HEK293 (cell line): Measurements from ENCODE around the gene SLC7A10.

Experiments used
- CTCF ChIA-PET: fragments of 350-600 bp; formaldehyde crosslinking; extraction: SDS; loops from one replicate; lab custom pipeline; 2021; ENCODE audit warnings: antibody characterized with exemption; lab: Yijun Ruan, JAX
- POLR2A ChIA-PET: fragments of 300-600 bp; formaldehyde crosslinking; extraction: SDS; loops from one replicate; lab custom pipeline; 2020; ENCODE audit warnings: antibody characterized with exemption, inconsistent platforms; lab: Yijun Ruan, JAX
- H3K27ac ChIP-seq: fragments of 200-500 bp; sonication (Bioruptor generic); 2 replicates; pipeline ENCODE4 v1.5.1; 2014; ENCODE audit warnings: low read depth, low read length, control low read depth, inconsistent platforms; ENCODE audit errors: extremely low read depth
- H3K36me3 ChIP-seq, 2 experiments: fragments of 200-500 bp in 1 of 2; sonication (Bioruptor generic) in 1 of 2; 1 replicate in 1 of 2; 2 replicates in 1 of 2; pipeline ENCODE4 v1.5.1; 2014 to 2017; ENCODE audit warnings: inconsistent platforms in 2 of 2, low read length in 2 of 2; ENCODE audit not compliant: control insufficient read depth in 2 of 2, insufficient read depth in 1 of 2
- H3K4me1 ChIP-seq: fragments of 200-500 bp; sonication (Bioruptor generic); 2 replicates; pipeline ENCODE4 v1.5.1; 2014; ENCODE audit warnings: mild to moderate bottlenecking, low read length, inconsistent platforms; ENCODE audit not compliant: control insufficient read depth, insufficient read depth
- H3K4me3 ChIP-seq: 2 replicates; pipeline ENCODE4 v1.5.1; 2011; ENCODE audit warnings: low read depth, mild to moderate bottlenecking, control low read depth, low read length, moderate library complexity
- H3K9me3 ChIP-seq: fragments of 200-500 bp; sonication (Bioruptor generic); 2 replicates; pipeline ENCODE4 v1.5.1; 2014; ENCODE audit warnings: low read depth, low read length, inconsistent platforms; ENCODE audit not compliant: control insufficient read depth, insufficient read depth
- AEBP2 ChIP-seq: fragments of 450-650 bp; formaldehyde crosslinking; IDR thresholded peaks from 2 replicates; pipeline ENCODE4 v1.5.1; 2016; ENCODE audit warnings: missing biosample characterization, missing genetic modification characterization, borderline replicate concordance
- BCL11B ChIP-seq: fragments of 450-650 bp; formaldehyde crosslinking; IDR thresholded peaks from 2 replicates; pipeline ENCODE4 v1.5.1; 2016; ENCODE audit warnings: low read depth, missing biosample characterization, missing genetic modification characterization
- CTCF ChIP-seq: fragments of 450-650 bp; formaldehyde crosslinking; IDR thresholded peaks from 2 replicates; pipeline ENCODE4 v1.5.1; 2016; ENCODE audit warnings: missing biosample characterization, missing genetic modification characterization
- GFI1B ChIP-seq: fragments of 450-650 bp; formaldehyde crosslinking; IDR thresholded peaks from 2 replicates; pipeline ENCODE4 v1.5.1; 2016; ENCODE audit warnings: missing biosample characterization, missing genetic modification characterization
- HOXA7 ChIP-seq: sonication (generic); formaldehyde crosslinking; IDR thresholded peaks from 2 replicates; pipeline ENCODE4 v1.8.1; 2022; ENCODE audit warnings: missing genetic modification reagents, borderline replicate concordance
- KLF16 ChIP-seq: fragments of 450-650 bp; formaldehyde crosslinking; IDR thresholded peaks from 2 replicates; pipeline ENCODE4 v1.5.1; 2017; ENCODE audit warnings: missing biosample characterization, missing genetic modification characterization
- KLF7 ChIP-seq: fragments of 450-650 bp; formaldehyde crosslinking; IDR thresholded peaks from 2 replicates; pipeline ENCODE4 v1.5.1; 2016; ENCODE audit warnings: missing biosample characterization, missing genetic modification characterization, borderline replicate concordance
- PRDM10 ChIP-seq: fragments of 450-650 bp; formaldehyde crosslinking; IDR thresholded peaks from 2 replicates; pipeline ENCODE4 v1.5.1; 2016; ENCODE audit warnings: missing biosample characterization, missing genetic modification characterization
- PRDM6 ChIP-seq: fragments of 450-650 bp; formaldehyde crosslinking; IDR thresholded peaks from 2 replicates; pipeline ENCODE4 v1.5.1; 2017; ENCODE audit warnings: missing biosample characterization, missing genetic modification characterization
- ZBTB49 ChIP-seq: fragments of 450-650 bp; formaldehyde crosslinking; IDR thresholded peaks from 2 replicates; pipeline ENCODE4 v1.5.1; 2016; ENCODE audit warnings: missing biosample characterization, missing genetic modification characterization, low read depth
- ZNF140 ChIP-seq: fragments of 450-650 bp; formaldehyde crosslinking; IDR thresholded peaks from 2 replicates; pipeline ENCODE4 v1.5.1; 2016; ENCODE audit warnings: missing biosample characterization, missing genetic modification characterization
- ZNF211 ChIP-seq: fragments of 450-650 bp; formaldehyde crosslinking; IDR thresholded peaks from 2 replicates; pipeline ENCODE4 v1.5.1; 2016; ENCODE audit warnings: low read depth, missing biosample characterization, missing genetic modification characterization
- ZNF335 ChIP-seq: fragments of 450-650 bp; formaldehyde crosslinking; conservative IDR thresholded peaks from 2 replicates; pipeline ENCODE4 v1.5.1; 2016; ENCODE audit warnings: missing biosample characterization, missing genetic modification characterization
- ZNF548 ChIP-seq: fragments of 450-650 bp; formaldehyde crosslinking; IDR thresholded peaks from 2 replicates; pipeline ENCODE4 v1.5.1; 2016; ENCODE audit warnings: missing biosample characterization, missing genetic modification characterization
- ZNF621 ChIP-seq: fragments of 450-650 bp; formaldehyde crosslinking; IDR thresholded peaks from 2 replicates; pipeline ENCODE4 v1.5.1; 2017; ENCODE audit warnings: missing biosample characterization, missing genetic modification characterization
- ZNF624 ChIP-seq: fragments of 450-650 bp; formaldehyde crosslinking; IDR thresholded peaks from 2 replicates; pipeline ENCODE4 v1.5.1; 2017; ENCODE audit warnings: missing biosample characterization, missing genetic modification characterization
- ZNF626 ChIP-seq: fragments of 450-650 bp; sonication (Bioruptor Pico); formaldehyde crosslinking; IDR thresholded peaks from 2 replicates; pipeline ENCODE4 v1.5.1; 2018; ENCODE audit warnings: missing biosample characterization, missing genetic modification characterization, inconsistent platforms
- ZNF654 ChIP-seq: fragments of 450-650 bp; formaldehyde crosslinking; IDR thresholded peaks from 2 replicates; pipeline ENCODE4 v1.5.1; 2016; ENCODE audit warnings: low read depth, missing biosample characterization, missing genetic modification characterization
- ZNF660 ChIP-seq: fragments of 450-650 bp; IDR thresholded peaks from 2 replicates; pipeline ENCODE4 v1.5.1; 2018; ENCODE audit warnings: missing biosample characterization, mild to moderate bottlenecking, missing genetic modification characterization
- ZNF664 ChIP-seq: fragments of 450-650 bp; formaldehyde crosslinking; IDR thresholded peaks from 2 replicates; pipeline ENCODE4 v1.5.1; 2016; ENCODE audit warnings: missing biosample characterization, missing genetic modification characterization
- ZNF791 ChIP-seq: fragments of 450-650 bp; formaldehyde crosslinking; IDR thresholded peaks from 2 replicates; pipeline ENCODE4 v1.5.1; 2016; ENCODE audit warnings: missing biosample characterization, missing genetic modification characterization
- ZSCAN30 ChIP-seq: fragments of 450-650 bp; IDR thresholded peaks from 2 replicates; pipeline ENCODE4 v1.5.1; 2018; ENCODE audit warnings: missing biosample characterization, mild to moderate bottlenecking, missing genetic modification characterization, moderate library complexity
- ZSCAN5A ChIP-seq: fragments of 450-650 bp; formaldehyde crosslinking; IDR thresholded peaks from 2 replicates; pipeline ENCODE4 v1.5.1; 2016; ENCODE audit warnings: missing biosample characterization, missing genetic modification characterization

Gene SLC7A10

GRCh38 chr19:33235269-33235995 lies 9.8 kb upstream of the SLC7A10 start:
- ChIA-PET CTCF (interaction anchor here (0.5 to 11.2 kb wide), 63 partner anchors 8 to 1117 kb away, joined by 3 to 292 read pairs (median 4); partner anchors contain the start of gene SLC7A10), POLR2A (interaction anchor here (0.6 to 1.4 kb wide), 3 partner anchors 67 to 143 kb away, joined by 3 read pairs; partner anchors contain the start of gene CEBPA)
- H3K4me3 ChIP-seq, result no peak overlapping the region
- no peaks in the 10 kb centered on the region for H3K36me3 ChIP-seq
- H3K27ac ChIP-seq, result no peak overlapping the region
- no peaks in the 10 kb centered on the region; the same call in 1 of the 2 replicates for H3K9me3 ChIP-seq
- peaks cover 2% of the 10 kb centered on the region; the same call in 1 of the 2 replicates for H3K4me1 ChIP-seq
- TF ChIP-seq KLF16 (tag by site-specific recombination), result no peak
- TF ChIP-seq ZBTB49 (tag by site-specific recombination), result no peak
- no peak for TF ChIP-seq ZNF791 (tag by site-specific recombination)
- TF ChIP-seq ZNF626 (tag by site-specific recombination), result no peak
- TF ChIP-seq ZNF335 (tag by site-specific recombination), result no peak
- TF ChIP-seq ZNF654, result peak; percentile 86
- 0 out of 2 replicates have a peak, but pooled peaks have one; percentile 20 for TF ChIP-seq ZSCAN30 (tag by site-specific recombination)
- TF ChIP-seq ZNF660 (tag by site-specific recombination), result no peak
- TF ChIP-seq ZNF621 (tag by site-specific recombination), result no peak
- no peak for TF ChIP-seq BCL11B (tag by site-specific recombination)
- no peak for TF ChIP-seq PRDM6 (tag by site-specific recombination)
- peak; percentile 88 for TF ChIP-seq CTCF
- TF ChIP-seq ZNF211 (tag by site-specific recombination), result no peak
- no peak for TF ChIP-seq ZSCAN5A (tag by site-specific recombination)
- TF ChIP-seq GFI1B (tag by site-specific recombination), result no peak
- no peak for TF ChIP-seq ZNF624 (tag by site-specific recombination)
- no peak for TF ChIP-seq AEBP2
- TF ChIP-seq KLF7 (tag by site-specific recombination), result no peak
- no peak for TF ChIP-seq PRDM10 (tag by site-specific recombination)
- no peak for TF ChIP-seq ZNF664 (tag by site-specific recombination)
- TF ChIP-seq ZNF140, result no peak
- TF ChIP-seq ZNF548, result no peak
- no peak for TF ChIP-seq HOXA7 (CRISPR knock-in tag)
